ENCODE data around the gene UBE2R2. TPM values are rescaled to one million over a fixed set of nuclear protein-coding genes. Genes with fewer than 3 reads are reported as not detected.

The UBE2R2 gene
- total and polyA plus RNA-seq, 2 of the 8 experiments (the other 6 are each of a cell fraction or from before 2014, with no cell fraction given): 19.4 to 42.1 TPM

GRCh38 chr9:33815781-33816180, 1.2 kb upstream of the UBE2R2 start:
- Histone ChIP-seq H3K14ac (ENCODE audit: insufficient read length) (no peak overlapping the region), H3K36me3 (ENCODE audit: control insufficient read depth in 2 of 4, insufficient read depth in 4 of 4, low read length in 3 of 4) (no peaks in the 10 kb centered on the region), H4K91ac (replicated peaks; ENCODE audit: insufficient read length, low read length) (no peak overlapping the region), H3K4me3 (ENCODE audit: extremely low read depth in 1 of 4, insufficient read depth in 2 of 4, low read depth in 3 of 4, low read length in 4 of 4) (0 out of 8 replicates have a peak overlapping the region, but pooled peaks of 1 of the 4 experiments have one; percentile 97), H3K9me3 (ENCODE audit: insufficient read depth in 2 of 2, low read depth in 1 of 2, low read length in 1 of 2) (no peaks in the 10 kb centered on the region), H3K18ac (ENCODE audit: extremely low read depth, low read length) (no peak overlapping the region), H2BK15ac (ENCODE audit: low read length) (no peak overlapping the region), H2BK120ac (replicated peaks; ENCODE audit: low read depth, low read length) (no peak overlapping the region), H4K8ac (ENCODE audit: extremely low read depth, insufficient read depth, low read length) (no peak overlapping the region), H3K27me3 (replicated peaks in 1 of 4; ENCODE audit: control insufficient read depth in 3 of 4, extremely low read depth in 1 of 4, insufficient read depth in 3 of 4, low read length in 3 of 4) (no peaks in the 10 kb centered on the region), H3K4ac (replicated peaks; ENCODE audit: insufficient read length, low read depth, low read length) (no peak overlapping the region), H3K4me1 (replicated peaks in 1 of 4; ENCODE audit: control insufficient read depth in 3 of 4, insufficient read depth in 4 of 4, low read length in 3 of 4) (peaks cover 0 to 8% (median 5%) of the 10 kb centered on the region in 4 experiments; a peak in 6 of 7 replicates), H2AFZ (ENCODE audit: low read length) (no peak overlapping the region), H3K23ac (ENCODE audit: insufficient read length) (no peak overlapping the region), H3K56ac (replicated peaks; ENCODE audit: insufficient read length, low read depth, low read length) (no peak overlapping the region), H4K20me1 (replicated peaks in 1 of 2; ENCODE audit: control insufficient read depth in 1 of 2, insufficient read depth in 2 of 2, low read length in 2 of 2) (no peaks in the 10 kb centered on the region), H3K23me2 (ENCODE audit: low read depth, low read length) (peaks cover 11% of the 10 kb centered on the region), H3K4me2 (ENCODE audit: insufficient read depth in 1 of 2, low read depth in 2 of 2, low read length in 2 of 2) (peak overlapping the region; percentile 82 to 83; a peak in 2 of 4 replicates), H2BK20ac (ENCODE audit: low read length) (no peak overlapping the region), H2BK5ac (ENCODE audit: low read depth, low read length) (no peak overlapping the region), H2AK5ac (ENCODE audit: low read depth, low read length) (no peak overlapping the region), H3K9ac (replicated peaks in 1 of 4; ENCODE audit: extremely low read depth in 1 of 4, low read depth in 3 of 4, low read length in 3 of 4) (no peak overlapping the region), H2BK12ac (ENCODE audit: low read depth, low read length) (0 out of 2 replicates have a peak overlapping the region, but pooled peaks have one; percentile 3), H3K27ac (ENCODE audit: low read depth, low read length) (no peak overlapping the region), H3K79me2 (ENCODE audit: control insufficient read depth in 1 of 2, insufficient read depth in 2 of 2, low read length in 2 of 2) (peaks cover 16 to 26% of the 10 kb centered on the region in 2 experiments), H3K79me1 (ENCODE audit: low read depth, low read length) (0 out of 2 replicates have a peak, but pooled peaks cover 2% of the 10 kb centered on the region), H4K5ac (ENCODE audit: insufficient read length, low read depth, low read length) (no peak overlapping the region)
- FAIRE-seq: no peak
- ChIA-PET CTCF (ENCODE audit: partially characterized antibody) (interaction anchor here (0.8 to 4.2 kb wide), 12 partner anchors 10 to 109 kb away, joined by 3 to 19 read pairs (median 6); no protein-coding TSS in a partner anchor), POLR2A (ENCODE audit: partially characterized antibody) (interaction anchor here (0.7 to 2.2 kb wide), 9 partner anchors 9 to 104 kb away, joined by 3 to 9 read pairs (median 3); partner anchors contain the start of gene PRSS3)
- TF ChIP-seq SP2 (IDR thresholded peaks at IDR 0.05; ENCODE audit: low read length) (no peak), USF2 (IDR thresholded peaks at IDR 0.05; ENCODE audit: low read length) (no peak), KDM1A (IDR thresholded peaks at IDR 0.05; ENCODE audit: borderline replicate concordance, low read length) (no peak), CTBP2 (IDR thresholded peaks at IDR 0.05; ENCODE audit: borderline replicate concordance, insufficient read depth, insufficient read length, low read length) (no peak), PHF8 (conservative IDR thresholded peaks at IDR 0.05; ENCODE audit: low read depth, low read length) (no peak), POU5F1 (IDR thresholded peaks at IDR 0.05; ENCODE audit: low read depth, low read length) (no peak), CTCF (IDR thresholded peaks at IDR 0.05; ENCODE audit: control extremely low read depth in 1 of 3, insufficient read depth in 1 of 3, low read depth in 1 of 3, low read length in 3 of 3) (no peak), KDM5A (IDR thresholded peaks at IDR 0.05; ENCODE audit: low read length) (no peak), MAFK (IDR thresholded peaks at IDR 0.05; ENCODE audit: low read depth, low read length) (no peak)
- DNase-seq (ENCODE audit: low read depth in 1 of 2, low spot score in 2 of 2): no peak
- 97% methylated on average over 7 of the region's 7 CpGs; no CpG with 5 or more reads in 1 of the 2 experiments for WGBS, 2 experiments (ENCODE audit: extremely low coverage in 1 of 2, insufficient coverage in 1 of 2, insufficient read length in 1 of 2, insufficient replicate concordance in 2 of 2, low coverage in 1 of 2, low lambda C conversion rate in 2 of 2, missing lambda C conversion rate in 1 of 2)
